Liver (tissue), 9 donors: ENCODE measurements around the gene RERE. TPM values are rescaled to one million over a fixed set of nuclear protein-coding genes. Genes with fewer than 3 reads are reported as not detected.

Experiments used
- DNase-seq: peaks from one replicate; pipeline ENCODE4 v3.0.0-alpha.2; 2017; ENCODE audit warnings: low spot score
- H3K27ac ChIP-seq, 2 donors: one replicate each; pipeline ENCODE4 v1.7.0; 2013; ENCODE audit warnings: inconsistent platforms in 2 of 2, low read length in 2 of 2, control low read depth in 1 of 2, low read depth in 1 of 2, mild to moderate bottlenecking in 1 of 2
- H3K27me3 ChIP-seq, 4 donors: one replicate each; pipeline versions ENCODE4 v1.6.1 to v1.7.0; 2013; ENCODE audit warnings: low read length in 3 of 4, inconsistent platforms in 1 of 4, mild to moderate bottlenecking in 1 of 4, moderate library complexity in 1 of 4; ENCODE audit not compliant: control insufficient read depth in 4 of 4, insufficient read depth in 4 of 4
- H3K36me3 ChIP-seq, 4 donors: one replicate each; pipeline versions ENCODE4 v1.6.1 to v1.7.0; 2013; ENCODE audit warnings: low read length in 3 of 4, mild to moderate bottlenecking in 3 of 4, low read depth in 1 of 4, moderate library complexity in 1 of 4; ENCODE audit not compliant: control insufficient read depth in 4 of 4, insufficient read depth in 3 of 4
- H3K4me1 ChIP-seq, 4 donors: one replicate each; pipeline versions ENCODE4 v1.6.1 to v1.7.0; 2013; ENCODE audit warnings: low read length in 3 of 4, mild to moderate bottlenecking in 3 of 4, moderate library complexity in 1 of 4; ENCODE audit not compliant: control insufficient read depth in 4 of 4, insufficient read depth in 4 of 4
- H3K4me3 ChIP-seq, 3 donors: one replicate each; pipeline versions ENCODE4 v1.6.1 to v1.7.0; 2013; ENCODE audit warnings: low read length in 3 of 3, control low read depth in 1 of 3, low read depth in 1 of 3, mild to moderate bottlenecking in 1 of 3
- H3K9ac ChIP-seq, 2 donors: one replicate each; pipeline ENCODE4 v1.7.0; 2013; ENCODE audit warnings: low read length in 2 of 2, mild to moderate bottlenecking in 2 of 2, moderate library complexity in 2 of 2, control low read depth in 1 of 2, low read depth in 1 of 2
- H3K9me3 ChIP-seq, 4 donors: one replicate each; pipeline versions ENCODE4 v1.6.1 to v1.7.0; 2013; ENCODE audit warnings: low read length in 3 of 4; ENCODE audit not compliant: control insufficient read depth in 4 of 4
- EGR1 ChIP-seq, 2 donors: IDR thresholded peaks; 2 replicates each; pipeline ENCODE4 v1.6.1; 2016 to 2018; ENCODE audit warnings: antibody characterized with exemption in 2 of 2, low read depth in 2 of 2
- GABPA ChIP-seq, 2 donors: IDR thresholded peaks in 1 of 2; conservative IDR thresholded peaks in 1 of 2; 2 replicates each; pipeline ENCODE4 v1.6.1; 2016; ENCODE audit warnings: antibody characterized with exemption in 2 of 2, mild to moderate bottlenecking in 1 of 2, moderate library complexity in 1 of 2
- HNF4G ChIP-seq: IDR thresholded peaks from 2 replicates; pipeline ENCODE4 v1.6.1; 2016; ENCODE audit warnings: antibody characterized with exemption
- JUND ChIP-seq, 2 donors: IDR thresholded peaks; 2 replicates each; pipeline ENCODE4 v1.6.1; 2016; ENCODE audit warnings: antibody characterized with exemption in 2 of 2
- NR2F2 ChIP-seq: IDR thresholded peaks from 2 replicates; pipeline ENCODE4 v1.6.1; 2016; ENCODE audit warnings: antibody characterized with exemption
- RAD21 ChIP-seq, 2 donors: IDR thresholded peaks; 2 replicates each; pipeline ENCODE4 v1.6.1; 2016; ENCODE audit warnings: antibody characterized with exemption in 2 of 2, mild to moderate bottlenecking in 2 of 2
- RXRA ChIP-seq, 2 donors: IDR thresholded peaks; 2 replicates each; pipeline ENCODE4 v1.6.1; 2017 to 2018; ENCODE audit warnings: antibody characterized with exemption in 2 of 2, mild to moderate bottlenecking in 1 of 2
- TAF1 ChIP-seq: conservative IDR thresholded peaks from 2 replicates; pipeline ENCODE4 v1.6.1; 2016; ENCODE audit warnings: antibody characterized with exemption, mild to moderate bottlenecking
- YY1 ChIP-seq: IDR thresholded peaks from 2 replicates; pipeline ENCODE4 v1.6.1; 2016; ENCODE audit warnings: antibody characterized with exemption, mild to moderate bottlenecking
- WGBS: extraction: QIAGEN DNeasy Blood & Tissue Kit; methylation state at CpG from one replicate; pipeline ENCODE4 v1.1.7; 2013; 5-methylcytosine and 5-hydroxymethylcytosine counted together
- polyA plus RNA-seq, 2 donors: library from polyadenylated mRNA; stranded (reverse) in 1 of 2; unstranded in 1 of 2; fragments of 200-250 nt in 1 of 2; fragments of >200 nt in 1 of 2; fragmentation: Nextera tagmentation in 1 of 2; extraction: Ambion mirVana in 1 of 2; gene quantifications; one replicate each; pipeline versions ENCODE4 v1.2.1 to v1.2.3, GENCODE V29; 2013 to 2015
- total RNA-seq, 2 donors: library from RNA; depleted of rRNA; stranded (reverse); fragments of >200 nt; gene quantifications; one replicate each; pipeline ENCODE4 v1.2.3, GENCODE V29; 2014
- TF ChIP-seq, protein P1 (sequence below): IDR thresholded peaks from 2 replicates; pipeline ENCODE4 v1.6.1; 2016; ENCODE audit warnings: antibody characterized with exemption
- TF ChIP-seq, protein P2 (sequence below): IDR thresholded peaks from 2 replicates; pipeline ENCODE4 v1.6.1; 2016; ENCODE audit warnings: antibody characterized with exemption
- TF ChIP-seq, protein P3 (sequence below): IDR thresholded peaks from 2 replicates; pipeline ENCODE4 v1.6.1; 2016; ENCODE audit warnings: antibody characterized with exemption, mild to moderate bottlenecking
- TF ChIP-seq, protein P4 (sequence below): fragments of 150-350 bp; IDR thresholded peaks from 2 replicates; pipeline ENCODE4 v1.5.1; 2017; ENCODE audit warnings: improper control_type of control experiment, low read depth, low read length; ENCODE audit not compliant: missing input control
- donor health status: healthy.
- donor health status: healthy.
- donor health status: healthy.
- donor health status: healthy.
- donor health status: healthy.

The RERE gene
- total and polyA plus RNA-seq, 4 donors: 9.8 to 49.1 (median 24.8) TPM

DNA sequence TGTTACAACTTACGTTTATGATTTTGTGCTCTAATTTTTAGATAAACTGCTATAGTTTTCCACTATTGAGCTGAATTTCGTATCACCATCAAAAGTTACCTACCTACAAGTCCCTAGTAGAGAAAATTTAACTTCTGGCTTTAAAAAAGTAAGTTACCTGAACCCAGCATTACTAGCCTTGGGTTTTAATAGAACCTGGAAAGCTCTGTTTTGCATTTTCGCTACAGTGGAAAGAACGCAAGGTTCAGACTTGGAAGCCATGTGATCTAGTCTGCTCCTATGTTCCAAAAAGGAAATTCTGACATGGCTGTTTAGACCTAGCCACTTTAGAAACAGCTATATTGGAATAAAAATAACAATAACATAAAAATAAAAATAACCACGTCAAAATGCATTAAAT is 389.0 kb downstream of the RERE start:
- H3K4me1 ChIP-seq: peaks cover 0 to 12% (median 5%) of the 10 kb centered on the region in 4 donors
- no peak for DNase-seq
- WGBS: 92% methylated on average over 5 of the region's 5 CpGs

DNA sequence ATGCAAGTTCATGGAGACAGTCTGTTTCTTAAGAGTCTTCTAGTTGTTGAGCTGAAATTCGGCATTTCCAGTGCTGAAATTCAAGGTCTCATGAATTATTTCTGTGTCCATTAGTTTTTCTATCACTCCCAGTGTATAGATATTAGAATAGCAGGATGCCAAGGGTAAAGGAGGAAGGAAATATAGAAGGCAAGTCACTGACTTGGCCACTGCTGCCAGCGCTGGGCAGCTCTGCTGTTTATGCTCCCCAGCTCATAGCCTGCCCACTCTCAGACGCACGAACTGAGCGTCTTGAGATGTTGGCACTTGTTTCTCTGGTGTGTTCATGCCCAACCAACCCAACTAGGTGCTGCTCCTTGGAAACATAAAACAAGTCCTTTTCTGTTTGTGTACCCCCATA is 389.5 kb downstream of the RERE start:
- Histone ChIP-seq H3K4me1 (peaks cover 0 to 12% (median 5%) of the 10 kb centered on the region in 4 donors), H3K27ac (peak overlapping the region in 1 of 2 donors; percentile 31), H3K36me3 (no peaks in the 10 kb centered on the region), H3K9me3 (no peaks in the 10 kb centered on the region), H3K27me3 (no peaks in the 10 kb centered on the region), H3K4me3 (no peak overlapping the region), H3K9ac (no peak overlapping the region)
- 89% methylated on average over 5 of the region's 5 CpGs for WGBS
- no peak for DNase-seq
- TF ChIP-seq GABPA (IDR thresholded peaks at IDR 0.05 in 1 of 2, conservative IDR thresholded peaks at IDR 0.05 in 1 of 2): no peak
- no peak for TF ChIP-seq RXRA (IDR thresholded peaks at IDR 0.05)

More for the DNA sequence above, 389.0 kb downstream of the RERE start:
- Histone ChIP-seq H3K36me3 (no peaks in the 10 kb centered on the region), H3K27ac (peak overlapping the region in 1 of 2 donors; percentile 31), H3K27me3 (no peaks in the 10 kb centered on the region), H3K9ac (no peak overlapping the region), H3K4me3 (no peak overlapping the region), H3K9me3 (no peaks in the 10 kb centered on the region)
- TF ChIP-seq RXRA (IDR thresholded peaks at IDR 0.05) (no peak), NR2F2 (no peak), RAD21 (IDR thresholded peaks at IDR 0.05) (no peak)
- TF ChIP-seq, protein P1, sequence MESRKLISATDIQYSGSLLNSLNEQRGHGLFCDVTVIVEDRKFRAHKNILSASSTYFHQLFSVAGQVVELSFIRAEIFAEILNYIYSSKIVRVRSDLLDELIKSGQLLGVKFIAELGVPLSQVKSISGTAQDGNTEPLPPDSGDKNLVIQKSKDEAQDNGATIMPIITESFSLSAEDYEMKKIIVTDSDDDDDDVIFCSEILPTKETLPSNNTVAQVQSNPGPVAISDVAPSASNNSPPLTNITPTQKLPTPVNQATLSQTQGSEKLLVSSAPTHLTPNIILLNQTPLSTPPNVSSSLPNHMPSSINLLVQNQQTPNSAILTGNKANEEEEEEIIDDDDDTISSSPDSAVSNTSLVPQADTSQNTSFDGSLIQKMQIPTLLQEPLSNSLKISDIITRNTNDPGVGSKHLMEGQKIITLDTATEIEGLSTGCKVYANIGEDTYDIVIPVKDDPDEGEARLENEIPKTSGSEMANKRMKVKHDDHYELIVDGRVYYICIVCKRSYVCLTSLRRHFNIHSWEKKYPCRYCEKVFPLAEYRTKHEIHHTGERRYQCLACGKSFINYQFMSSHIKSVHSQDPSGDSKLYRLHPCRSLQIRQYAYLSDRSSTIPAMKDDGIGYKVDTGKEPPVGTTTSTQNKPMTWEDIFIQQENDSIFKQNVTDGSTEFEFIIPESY: no peak

DNA sequence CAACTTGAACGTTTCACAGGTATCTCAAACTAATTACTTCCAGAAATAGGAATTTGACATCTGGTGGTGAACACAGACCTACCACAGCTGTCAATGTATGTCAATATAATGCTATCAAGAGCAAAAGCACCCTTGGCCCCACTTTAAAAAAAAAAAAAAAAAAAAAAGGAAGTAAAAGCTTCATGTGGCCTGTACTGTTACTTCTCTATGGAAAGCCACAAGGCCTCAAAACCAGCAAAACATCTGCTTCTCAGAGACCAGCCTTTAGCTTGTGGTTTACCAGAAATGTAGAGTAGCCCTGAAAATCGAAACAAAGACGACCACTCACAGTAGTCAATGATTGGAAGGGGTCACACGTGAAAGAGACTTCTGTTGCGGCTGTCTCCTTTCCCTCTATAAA is 389.9 kb downstream of the RERE start:
- Histone ChIP-seq H3K9me3 (no peaks in the 10 kb centered on the region), H3K27ac (no peak overlapping the region), H3K4me3 (no peak overlapping the region), H3K27me3 (no peaks in the 10 kb centered on the region), H3K36me3 (no peaks in the 10 kb centered on the region), H3K4me1 (peaks cover 0 to 12% (median 5%) of the 10 kb centered on the region in 4 donors), H3K9ac (no peak overlapping the region)
- TF ChIP-seq, protein P1: no peak
- TF ChIP-seq EGR1 (IDR thresholded peaks at IDR 0.05; ENCODE audit: low read depth in 2 of 2) (no peak), GABPA (IDR thresholded peaks at IDR 0.05 in 1 of 2, conservative IDR thresholded peaks at IDR 0.05 in 1 of 2) (no peak), YY1 (no peak), HNF4G (no peak), NR2F2 (no peak), RAD21 (IDR thresholded peaks at IDR 0.05) (no peak), TAF1 (no peak), JUND (IDR thresholded peaks at IDR 0.05) (no peak)
- TF ChIP-seq, protein P2, sequence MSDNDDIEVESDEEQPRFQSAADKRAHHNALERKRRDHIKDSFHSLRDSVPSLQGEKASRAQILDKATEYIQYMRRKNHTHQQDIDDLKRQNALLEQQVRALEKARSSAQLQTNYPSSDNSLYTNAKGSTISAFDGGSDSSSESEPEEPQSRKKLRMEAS: no peak
- TF ChIP-seq, protein P3, sequence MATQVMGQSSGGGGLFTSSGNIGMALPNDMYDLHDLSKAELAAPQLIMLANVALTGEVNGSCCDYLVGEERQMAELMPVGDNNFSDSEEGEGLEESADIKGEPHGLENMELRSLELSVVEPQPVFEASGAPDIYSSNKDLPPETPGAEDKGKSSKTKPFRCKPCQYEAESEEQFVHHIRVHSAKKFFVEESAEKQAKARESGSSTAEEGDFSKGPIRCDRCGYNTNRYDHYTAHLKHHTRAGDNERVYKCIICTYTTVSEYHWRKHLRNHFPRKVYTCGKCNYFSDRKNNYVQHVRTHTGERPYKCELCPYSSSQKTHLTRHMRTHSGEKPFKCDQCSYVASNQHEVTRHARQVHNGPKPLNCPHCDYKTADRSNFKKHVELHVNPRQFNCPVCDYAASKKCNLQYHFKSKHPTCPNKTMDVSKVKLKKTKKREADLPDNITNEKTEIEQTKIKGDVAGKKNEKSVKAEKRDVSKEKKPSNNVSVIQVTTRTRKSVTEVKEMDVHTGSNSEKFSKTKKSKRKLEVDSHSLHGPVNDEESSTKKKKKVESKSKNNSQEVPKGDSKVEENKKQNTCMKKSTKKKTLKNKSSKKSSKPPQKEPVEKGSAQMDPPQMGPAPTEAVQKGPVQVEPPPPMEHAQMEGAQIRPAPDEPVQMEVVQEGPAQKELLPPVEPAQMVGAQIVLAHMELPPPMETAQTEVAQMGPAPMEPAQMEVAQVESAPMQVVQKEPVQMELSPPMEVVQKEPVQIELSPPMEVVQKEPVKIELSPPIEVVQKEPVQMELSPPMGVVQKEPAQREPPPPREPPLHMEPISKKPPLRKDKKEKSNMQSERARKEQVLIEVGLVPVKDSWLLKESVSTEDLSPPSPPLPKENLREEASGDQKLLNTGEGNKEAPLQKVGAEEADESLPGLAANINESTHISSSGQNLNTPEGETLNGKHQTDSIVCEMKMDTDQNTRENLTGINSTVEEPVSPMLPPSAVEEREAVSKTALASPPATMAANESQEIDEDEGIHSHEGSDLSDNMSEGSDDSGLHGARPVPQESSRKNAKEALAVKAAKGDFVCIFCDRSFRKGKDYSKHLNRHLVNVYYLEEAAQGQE: no peak
- TF ChIP-seq, protein P4, sequence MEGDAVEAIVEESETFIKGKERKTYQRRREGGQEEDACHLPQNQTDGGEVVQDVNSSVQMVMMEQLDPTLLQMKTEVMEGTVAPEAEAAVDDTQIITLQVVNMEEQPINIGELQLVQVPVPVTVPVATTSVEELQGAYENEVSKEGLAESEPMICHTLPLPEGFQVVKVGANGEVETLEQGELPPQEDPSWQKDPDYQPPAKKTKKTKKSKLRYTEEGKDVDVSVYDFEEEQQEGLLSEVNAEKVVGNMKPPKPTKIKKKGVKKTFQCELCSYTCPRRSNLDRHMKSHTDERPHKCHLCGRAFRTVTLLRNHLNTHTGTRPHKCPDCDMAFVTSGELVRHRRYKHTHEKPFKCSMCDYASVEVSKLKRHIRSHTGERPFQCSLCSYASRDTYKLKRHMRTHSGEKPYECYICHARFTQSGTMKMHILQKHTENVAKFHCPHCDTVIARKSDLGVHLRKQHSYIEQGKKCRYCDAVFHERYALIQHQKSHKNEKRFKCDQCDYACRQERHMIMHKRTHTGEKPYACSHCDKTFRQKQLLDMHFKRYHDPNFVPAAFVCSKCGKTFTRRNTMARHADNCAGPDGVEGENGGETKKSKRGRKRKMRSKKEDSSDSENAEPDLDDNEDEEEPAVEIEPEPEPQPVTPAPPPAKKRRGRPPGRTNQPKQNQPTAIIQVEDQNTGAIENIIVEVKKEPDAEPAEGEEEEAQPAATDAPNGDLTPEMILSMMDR: no peak
- DNase-seq: no peak
- WGBS: 79% methylated on average over 5 of the region's 5 CpGs
